K562 (cell line): ENCODE measurements around the gene PLA2G2C.

ENCODE experiments used
- BACH1 ChIP-seq: fragments of 200-800 bp; sonication (Bioruptor generic); IDR thresholded peaks from 2 replicates; pipeline ENCODE4 v1.6.1; 2016; ENCODE audit warnings: missing genetic modification characterization, missing compliant biosample characterization
- POLR2AphosphoS5 ChIP-seq: IDR thresholded peaks from 2 replicates; pipeline ENCODE4 v1.6.1; 2011; ENCODE audit warnings: mild to moderate bottlenecking, low read depth, low read length, moderate library complexity; ENCODE audit not compliant: control insufficient read depth, insufficient read depth
- SRF ChIP-seq, 2 experiments: fragments of 250-450, 450-650 bp in 1 of 2; sonication (Bioruptor Pico) in 1 of 2; sonication (generic) in 1 of 2; formaldehyde crosslinking; IDR thresholded peaks; 2 replicates each; pipeline versions ENCODE4 v1.5.0 to v1.5.1; 2020 to 2022; ENCODE audit warnings: mild to moderate bottlenecking in 1 of 2, missing genetic modification reagents in 1 of 2
- STAG1 ChIP-seq: sonication (generic); formaldehyde crosslinking; IDR thresholded peaks from 2 replicates; pipeline ENCODE4 v1.5.0; 2020; ENCODE audit warnings: missing genetic modification reagents, borderline replicate concordance
- ZNF146 ChIP-seq: IDR thresholded peaks from one replicate; pipeline ENCODE4 v1.6.1; 2018; ENCODE audit warnings: missing compliant biosample characterization; ENCODE audit not compliant: unreplicated experiment
- ZNF3 ChIP-seq: fragments of 250-450 bp; sonication (Bioruptor Pico); IDR thresholded peaks from 2 replicates; pipeline ENCODE4 v1.5.0; 2021; ENCODE audit warnings: mild to moderate bottlenecking, moderate library complexity
- ZNF354B ChIP-seq: fragments of 250-450 bp; sonication (Bioruptor Pico); IDR thresholded peaks from 2 replicates; pipeline ENCODE4 v1.4.0; 2020
- TF ChIP-seq, protein P1 (sequence below), 2 experiments: IDR thresholded peaks in 1 of 2; conservative IDR thresholded peaks in 1 of 2; 2 replicates each; pipeline ENCODE4 v1.6.1; 2016; ENCODE audit warnings: low read depth in 2 of 2, mild to moderate bottlenecking in 1 of 2, missing compliant biosample characterization in 1 of 2, missing genetic modification characterization in 1 of 2, moderate library complexity in 1 of 2
- TF ChIP-seq, protein P2 (sequence below), 3 experiments: IDR thresholded peaks in 2 of 3; conservative IDR thresholded peaks in 1 of 3; 2 replicates each; pipeline ENCODE4 v1.5.1; 2011 to 2012; ENCODE audit warnings: low read length in 3 of 3, mild to moderate bottlenecking in 3 of 3, control low read depth in 2 of 3, improper control_type of control experiment in 1 of 3, inconsistent platforms in 1 of 3, low read depth in 1 of 3, mixed read lengths in 1 of 3, moderate library complexity in 1 of 3; ENCODE audit not compliant: insufficient read depth in 2 of 3
- TF ChIP-seq, protein P3 (sequence below): sonication (generic); formaldehyde crosslinking; IDR thresholded peaks from 2 replicates; pipeline ENCODE4 v1.9.0; 2022; ENCODE audit warnings: mild to moderate bottlenecking, missing genetic modification reagents

DNA sequence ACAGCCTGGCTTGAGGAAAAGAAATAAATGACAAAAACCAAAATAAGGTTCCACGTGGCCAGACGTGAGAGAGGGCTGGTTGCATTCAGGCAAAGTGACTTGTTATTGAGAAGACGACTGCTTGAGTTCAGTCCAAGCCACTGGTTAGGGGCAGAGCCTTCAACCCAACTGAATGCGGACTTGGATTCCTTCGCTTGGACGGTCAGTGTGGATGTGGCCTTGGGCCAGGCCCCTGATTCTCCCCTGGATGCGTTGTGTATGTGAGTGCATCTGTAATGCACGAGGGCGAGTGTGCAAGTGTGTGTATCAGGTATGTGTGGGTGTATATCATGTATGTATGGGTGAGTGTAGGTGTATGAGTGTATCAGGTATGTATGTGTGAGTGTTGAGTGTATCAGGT lies 45.3 kb downstream of the PLA2G2C start:
- TF ChIP-seq ZNF146 (CRISPR knock-in tag) (no peak), STAG1 (CRISPR knock-in tag) (no peak), SRF (CRISPR knock-in tag; IDR thresholded peaks at IDR 0.05) (no peak), ZNF354B (CRISPR knock-in tag) (no peak), POLR2AphosphoS5 (no peak), BACH1 (tag) (no peak), ZNF3 (CRISPR knock-in tag) (no peak)
- TF ChIP-seq, protein P1, sequence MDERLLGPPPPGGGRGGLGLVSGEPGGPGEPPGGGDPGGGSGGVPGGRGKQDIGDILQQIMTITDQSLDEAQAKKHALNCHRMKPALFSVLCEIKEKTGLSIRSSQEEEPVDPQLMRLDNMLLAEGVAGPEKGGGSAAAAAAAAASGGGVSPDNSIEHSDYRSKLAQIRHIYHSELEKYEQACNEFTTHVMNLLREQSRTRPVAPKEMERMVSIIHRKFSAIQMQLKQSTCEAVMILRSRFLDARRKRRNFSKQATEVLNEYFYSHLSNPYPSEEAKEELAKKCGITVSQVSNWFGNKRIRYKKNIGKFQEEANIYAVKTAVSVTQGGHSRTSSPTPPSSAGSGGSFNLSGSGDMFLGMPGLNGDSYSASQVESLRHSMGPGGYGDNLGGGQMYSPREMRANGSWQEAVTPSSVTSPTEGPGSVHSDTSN (CRISPR knock-in tag; IDR thresholded peaks at IDR 0.05; ENCODE audit: low read depth): no peak
- TF ChIP-seq, protein P1 (tag; conservative IDR thresholded peaks at IDR 0.05; ENCODE audit: low read depth): no peak
- TF ChIP-seq, protein P2, sequence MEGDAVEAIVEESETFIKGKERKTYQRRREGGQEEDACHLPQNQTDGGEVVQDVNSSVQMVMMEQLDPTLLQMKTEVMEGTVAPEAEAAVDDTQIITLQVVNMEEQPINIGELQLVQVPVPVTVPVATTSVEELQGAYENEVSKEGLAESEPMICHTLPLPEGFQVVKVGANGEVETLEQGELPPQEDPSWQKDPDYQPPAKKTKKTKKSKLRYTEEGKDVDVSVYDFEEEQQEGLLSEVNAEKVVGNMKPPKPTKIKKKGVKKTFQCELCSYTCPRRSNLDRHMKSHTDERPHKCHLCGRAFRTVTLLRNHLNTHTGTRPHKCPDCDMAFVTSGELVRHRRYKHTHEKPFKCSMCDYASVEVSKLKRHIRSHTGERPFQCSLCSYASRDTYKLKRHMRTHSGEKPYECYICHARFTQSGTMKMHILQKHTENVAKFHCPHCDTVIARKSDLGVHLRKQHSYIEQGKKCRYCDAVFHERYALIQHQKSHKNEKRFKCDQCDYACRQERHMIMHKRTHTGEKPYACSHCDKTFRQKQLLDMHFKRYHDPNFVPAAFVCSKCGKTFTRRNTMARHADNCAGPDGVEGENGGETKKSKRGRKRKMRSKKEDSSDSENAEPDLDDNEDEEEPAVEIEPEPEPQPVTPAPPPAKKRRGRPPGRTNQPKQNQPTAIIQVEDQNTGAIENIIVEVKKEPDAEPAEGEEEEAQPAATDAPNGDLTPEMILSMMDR (IDR thresholded peaks at IDR 0.05 in 2 of 3, conservative IDR thresholded peaks at IDR 0.05 in 1 of 3; ENCODE audit: insufficient read depth in 2 of 3, low read depth in 1 of 3, low read length in 3 of 3): no peak
- TF ChIP-seq, protein P3, sequence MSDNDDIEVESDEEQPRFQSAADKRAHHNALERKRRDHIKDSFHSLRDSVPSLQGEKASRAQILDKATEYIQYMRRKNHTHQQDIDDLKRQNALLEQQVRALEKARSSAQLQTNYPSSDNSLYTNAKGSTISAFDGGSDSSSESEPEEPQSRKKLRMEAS (CRISPR knock-in tag): no peak
